Osteoblast (primary cell): Measurements from ENCODE around the gene CR2. TPM values are rescaled to one million over a fixed set of nuclear protein-coding genes. Genes with fewer than 3 reads are reported as not detected.

ENCODE experiments used
- DNase-seq: peaks from one replicate; pipeline ENCODE4 v3.0.0; 2011; ENCODE audit warnings: low spot score, mixed read lengths; ENCODE audit not compliant: insufficient read length; ENCODE audit errors: missing footprints
- H2AFZ ChIP-seq: 2 replicates; pipeline ENCODE4 v1.6.0; 2011; ENCODE audit warnings: mild to moderate bottlenecking, low read length
- H3K27ac ChIP-seq: 2 replicates; pipeline ENCODE4 v1.5.1; 2011; ENCODE audit warnings: mild to moderate bottlenecking, low read depth, low read length, moderate library complexity
- H3K27me3 ChIP-seq: 2 replicates; pipeline ENCODE4 v1.6.0; 2012; ENCODE audit warnings: mild to moderate bottlenecking, control low read depth, inconsistent platforms, low read length, moderate library complexity; ENCODE audit not compliant: insufficient read depth
- H3K36me3 ChIP-seq: 2 replicates; pipeline ENCODE4 v1.5.1; 2011; ENCODE audit warnings: mild to moderate bottlenecking, low read length, control low read depth, moderate library complexity; ENCODE audit not compliant: insufficient read depth
- H3K4me1 ChIP-seq: 2 replicates; pipeline ENCODE4 v1.5.1; 2011; ENCODE audit warnings: mild to moderate bottlenecking, low read length, control low read depth, moderate library complexity; ENCODE audit not compliant: insufficient read depth
- H3K4me2 ChIP-seq: 2 replicates; pipeline ENCODE4 v1.6.0; 2011; ENCODE audit warnings: mild to moderate bottlenecking, low read length; ENCODE audit not compliant: insufficient read depth
- H3K4me3 ChIP-seq: fragments of 200-600 bp; sonication (generic); 3 replicates; pipeline ENCODE4 v1.5.1; 2012; ENCODE audit warnings: mild to moderate bottlenecking, low read length, inconsistent platforms; ENCODE audit not compliant: insufficient read depth
- H3K79me2 ChIP-seq: 2 replicates; pipeline ENCODE4 v1.6.0; 2012; ENCODE audit warnings: mild to moderate bottlenecking, low read length, control low read depth, inconsistent platforms; ENCODE audit not compliant: insufficient read depth
- H3K9me3 ChIP-seq: 2 replicates; pipeline ENCODE4 v1.5.1; 2011; ENCODE audit warnings: low read depth, low read length, control low read depth
- H4K20me1 ChIP-seq: 2 replicates; pipeline ENCODE4 v1.6.0; 2012; ENCODE audit warnings: mild to moderate bottlenecking, low read length, control low read depth; ENCODE audit not compliant: insufficient read depth
- total RNA-seq: library from RNA; depleted of rRNA; stranded (reverse); fragments of >200 nt; gene quantifications from 2 replicates; pipeline ENCODE4 v1.2.3, GENCODE V29; 2012
- TF ChIP-seq, protein P1 (sequence below): IDR thresholded peaks from 2 replicates; pipeline ENCODE4 v1.5.1; 2011; ENCODE audit warnings: mild to moderate bottlenecking, low read depth, low read length, moderate library complexity; ENCODE audit errors: extremely low read depth

CR2 gene
- total RNA-seq, 1 donor, result not detected

DNA sequence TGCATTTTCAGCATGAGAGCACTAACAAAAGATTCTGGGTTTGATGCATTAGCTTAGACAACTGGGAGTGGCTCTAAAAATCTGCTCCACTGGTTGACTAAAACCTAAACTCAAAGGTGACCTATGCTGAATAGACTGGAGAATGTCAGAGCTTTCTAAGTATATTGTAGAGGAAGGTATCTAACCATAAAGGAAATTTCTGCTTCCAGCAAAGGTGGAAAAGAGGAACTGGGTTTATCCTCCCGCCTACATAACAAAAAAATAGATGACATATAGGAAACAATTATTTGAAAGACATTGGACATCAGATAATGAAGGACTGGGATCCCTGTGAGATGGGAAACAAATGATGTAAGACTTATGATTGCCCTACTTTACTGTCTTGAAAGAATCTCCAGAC, 35.8 kb upstream of the CR2 start:
- no peak overlapping the region for H3K4me3 ChIP-seq
- no peaks in the 10 kb centered on the region for H3K27me3 ChIP-seq
- TF ChIP-seq, protein P1, sequence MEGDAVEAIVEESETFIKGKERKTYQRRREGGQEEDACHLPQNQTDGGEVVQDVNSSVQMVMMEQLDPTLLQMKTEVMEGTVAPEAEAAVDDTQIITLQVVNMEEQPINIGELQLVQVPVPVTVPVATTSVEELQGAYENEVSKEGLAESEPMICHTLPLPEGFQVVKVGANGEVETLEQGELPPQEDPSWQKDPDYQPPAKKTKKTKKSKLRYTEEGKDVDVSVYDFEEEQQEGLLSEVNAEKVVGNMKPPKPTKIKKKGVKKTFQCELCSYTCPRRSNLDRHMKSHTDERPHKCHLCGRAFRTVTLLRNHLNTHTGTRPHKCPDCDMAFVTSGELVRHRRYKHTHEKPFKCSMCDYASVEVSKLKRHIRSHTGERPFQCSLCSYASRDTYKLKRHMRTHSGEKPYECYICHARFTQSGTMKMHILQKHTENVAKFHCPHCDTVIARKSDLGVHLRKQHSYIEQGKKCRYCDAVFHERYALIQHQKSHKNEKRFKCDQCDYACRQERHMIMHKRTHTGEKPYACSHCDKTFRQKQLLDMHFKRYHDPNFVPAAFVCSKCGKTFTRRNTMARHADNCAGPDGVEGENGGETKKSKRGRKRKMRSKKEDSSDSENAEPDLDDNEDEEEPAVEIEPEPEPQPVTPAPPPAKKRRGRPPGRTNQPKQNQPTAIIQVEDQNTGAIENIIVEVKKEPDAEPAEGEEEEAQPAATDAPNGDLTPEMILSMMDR, result no peak
- H2AFZ ChIP-seq, result no peak overlapping the region
- no peak for DNase-seq
- no peaks in the 10 kb centered on the region for H3K36me3 ChIP-seq
- no peaks in the 10 kb centered on the region for H3K4me1 ChIP-seq
- H4K20me1 ChIP-seq, result no peaks in the 10 kb centered on the region
- H3K4me2 ChIP-seq, result no peak overlapping the region
- no peaks in the 10 kb centered on the region for H3K79me2 ChIP-seq
- H3K9me3 ChIP-seq, result no peaks in the 10 kb centered on the region
- no peak overlapping the region for H3K27ac ChIP-seq

DNA sequence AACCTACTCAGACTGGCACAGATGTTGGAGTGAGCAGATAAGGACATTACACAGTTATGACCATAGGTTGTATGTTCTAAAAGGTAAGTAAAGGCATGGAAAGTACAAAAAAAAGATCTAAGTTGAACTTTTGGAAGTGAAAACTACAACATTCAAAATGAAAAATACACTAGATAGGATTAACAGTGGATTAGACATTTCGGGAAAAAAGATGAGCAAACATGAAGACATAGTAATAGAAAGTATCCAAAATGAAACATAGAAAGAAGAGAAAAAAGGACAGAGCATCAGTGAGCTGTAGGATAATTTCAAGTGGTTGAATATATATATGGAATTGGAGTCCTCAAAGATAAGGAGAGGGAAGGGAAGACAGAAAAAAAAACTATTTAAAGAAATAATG, 34.0 kb upstream of the CR2 start:
- no peaks in the 10 kb centered on the region for H3K9me3 ChIP-seq
- H2AFZ ChIP-seq, result no peak overlapping the region
- no peak overlapping the region for H3K27ac ChIP-seq
- no peaks in the 10 kb centered on the region for H3K79me2 ChIP-seq
- TF ChIP-seq, protein P1, result no peak
- H3K4me2 ChIP-seq, result no peak overlapping the region
- H3K36me3 ChIP-seq, result no peaks in the 10 kb centered on the region
- no peaks in the 10 kb centered on the region for H3K4me1 ChIP-seq
- no peak for DNase-seq
- no peak overlapping the region for H3K4me3 ChIP-seq
- no peaks in the 10 kb centered on the region for H4K20me1 ChIP-seq
- no peaks in the 10 kb centered on the region for H3K27me3 ChIP-seq

DNA sequence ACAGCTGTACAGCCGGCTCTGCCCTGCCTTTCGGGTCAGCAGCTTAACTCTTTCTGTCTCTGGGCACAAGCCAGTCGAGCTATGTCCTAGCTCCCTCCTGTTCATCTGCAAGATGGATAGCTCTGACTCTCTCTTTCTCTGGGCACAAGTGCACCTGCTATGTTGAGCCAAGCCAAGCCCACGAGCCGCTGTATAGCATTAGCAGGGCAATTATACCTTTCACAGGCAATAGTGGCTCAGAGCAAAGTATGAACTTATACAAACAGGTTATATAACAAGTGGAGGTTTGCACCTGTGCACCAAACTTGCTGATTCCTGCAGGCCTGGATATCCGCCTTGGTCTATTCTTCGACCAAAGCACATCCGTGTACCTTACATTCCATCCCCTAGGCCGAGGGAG, 33.0 kb upstream of the CR2 start:
- Histone ChIP-seq H3K36me3 (no peaks in the 10 kb centered on the region), H3K9me3 (no peaks in the 10 kb centered on the region), H3K79me2 (no peaks in the 10 kb centered on the region), H2AFZ (no peak overlapping the region), H3K27ac (no peak overlapping the region), H3K4me3 (no peak overlapping the region), H3K27me3 (no peaks in the 10 kb centered on the region), H4K20me1 (no peaks in the 10 kb centered on the region), H3K4me1 (no peaks in the 10 kb centered on the region), H3K4me2 (no peak overlapping the region)
- DNase-seq, result no peak
- TF ChIP-seq, protein P1, result no peak

DNA sequence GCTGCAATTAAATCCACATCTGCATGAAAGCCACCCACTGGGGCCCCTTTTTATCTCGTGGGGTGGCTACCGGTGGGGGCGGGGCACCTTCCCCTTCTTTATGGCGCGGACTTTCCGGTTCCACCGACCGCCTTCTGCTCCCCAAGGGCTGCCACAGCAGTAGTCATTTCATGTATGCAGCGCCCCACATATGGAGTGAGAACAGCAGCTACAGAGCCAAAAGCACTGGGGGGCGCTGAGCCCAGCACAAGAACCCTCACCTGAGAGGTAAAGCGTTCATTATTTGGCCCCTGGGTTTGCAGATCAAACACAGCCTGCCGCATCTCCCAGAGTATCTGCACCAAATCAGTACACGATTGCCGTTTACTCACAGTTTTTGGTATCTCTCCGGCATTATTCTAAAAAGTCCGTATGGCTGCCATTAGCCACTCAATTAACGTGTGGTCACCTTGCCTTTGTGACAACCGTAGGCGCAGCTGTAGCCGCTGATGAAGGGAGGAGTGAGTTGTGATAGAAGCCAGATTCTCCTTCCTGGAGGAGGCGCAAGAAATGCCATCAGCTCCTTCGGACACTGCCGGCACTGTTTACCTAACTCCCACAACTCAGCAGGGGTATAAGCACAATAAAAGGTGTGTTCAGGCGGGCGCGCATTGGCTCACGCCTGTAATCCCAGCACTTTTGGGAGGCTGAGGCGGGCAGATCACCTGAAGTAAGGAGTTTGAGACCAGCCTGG, 30.4 kb upstream of the CR2 start:
- no peak overlapping the region for H3K4me2 ChIP-seq
- no peak for DNase-seq
- H3K27me3 ChIP-seq, result no peaks in the 10 kb centered on the region
- H3K79me2 ChIP-seq, result no peaks in the 10 kb centered on the region
- TF ChIP-seq, protein P1, result no peak
- H3K9me3 ChIP-seq, result no peaks in the 10 kb centered on the region
- no peaks in the 10 kb centered on the region for H3K36me3 ChIP-seq
- no peak overlapping the region for H3K4me3 ChIP-seq
- no peak overlapping the region for H2AFZ ChIP-seq
- no peaks in the 10 kb centered on the region for H3K4me1 ChIP-seq
- no peaks in the 10 kb centered on the region for H4K20me1 ChIP-seq
- H3K27ac ChIP-seq, result no peak overlapping the region
